Loucy (cell line): Measurements from ENCODE around the gene TPRX1.

Experiments used
- CTCF ChIP-seq: fragments of 200-600 bp; sonication (generic); conservative IDR thresholded peaks from 2 replicates; pipeline ENCODE4 v1.5.1; 2014; ENCODE audit warnings: mild to moderate bottlenecking, antibody characterized with exemption, low read length
- EZH2phosphoT487 ChIP-seq: fragments of 200-600 bp; IDR thresholded peaks from 2 replicates; pipeline ENCODE4 v1.6.1; 2018; ENCODE audit warnings: antibody characterized with exemption, mild to moderate bottlenecking, moderate library complexity, borderline replicate concordance

GRCh38 chr19:47848823-47849473 lies 44.6 kb upstream of the TPRX1 start:
- TF ChIP-seq CTCF (no peak), EZH2phosphoT487 (no peak)
